HepG2 (cell line): Measurements from ENCODE around the gene ZBTB2. TPM values are rescaled to one million over a fixed set of nuclear protein-coding genes. Genes with fewer than 3 reads are reported as not detected.

Experiments
- CHD4 ChIP-seq: fragments of 200-600 bp; sonication (generic); IDR thresholded peaks from 2 replicates; pipeline ENCODE4 v1.7.0; 2017; ENCODE audit warnings: mild to moderate bottlenecking, low read length, borderline replicate concordance
- CREB1 ChIP-seq, 2 experiments: fragments of 450-650 bp in 1 of 2; IDR thresholded peaks; 2 replicates each; pipeline ENCODE4 v1.6.1; 2016 to 2017; ENCODE audit warnings: control low read depth in 1 of 2, mild to moderate bottlenecking in 1 of 2, missing compliant biosample characterization in 1 of 2, missing genetic modification characterization in 1 of 2
- ETV5 ChIP-seq: IDR thresholded peaks from 2 replicates; pipeline ENCODE4 v1.6.1; 2018; ENCODE audit warnings: missing biosample characterization, missing genetic modification reagents, inconsistent platforms, borderline replicate concordance
- FOXM1 ChIP-seq: sonication (generic); formaldehyde crosslinking; IDR thresholded peaks from 2 replicates; pipeline ENCODE4 v1.5.0; 2020; ENCODE audit warnings: missing genetic modification reagents
- GTF2F1 ChIP-seq: fragments of 150-350 bp; IDR thresholded peaks from 2 replicates; pipeline ENCODE4 v1.6.1; 2014; ENCODE audit warnings: low read length
- GZF1 ChIP-seq: sonication (generic); formaldehyde crosslinking; IDR thresholded peaks from 2 replicates; pipeline ENCODE4 v1.5.1; 2020; ENCODE audit warnings: mild to moderate bottlenecking, missing genetic modification reagents
- HCFC1 ChIP-seq: fragments of 150-350 bp; IDR thresholded peaks from 2 replicates; pipeline ENCODE4 v1.6.1; 2014; ENCODE audit warnings: low read depth, low read length
- HDAC2 ChIP-seq: sonication (generic); formaldehyde crosslinking; IDR thresholded peaks from 2 replicates; pipeline ENCODE4 v1.4.0; 2020; ENCODE audit warnings: missing genetic modification reagents
- HINFP ChIP-seq: sonication (generic); formaldehyde crosslinking; IDR thresholded peaks from 2 replicates; pipeline ENCODE4 v1.4.0; 2020; ENCODE audit warnings: low read depth, mild to moderate bottlenecking, missing genetic modification reagents
- HNF1B ChIP-seq: sonication (generic); formaldehyde crosslinking; IDR thresholded peaks from 2 replicates; pipeline ENCODE4 v1.5.1; 2020; ENCODE audit warnings: mild to moderate bottlenecking, moderate library complexity, missing genetic modification reagents
- MATR3 ChIP-seq: sonication (generic); formaldehyde crosslinking; IDR thresholded peaks from 2 replicates; pipeline ENCODE4 v1.4.0; 2020; ENCODE audit warnings: missing genetic modification reagents
- PAX8 ChIP-seq: sonication (generic); formaldehyde crosslinking; IDR thresholded peaks from 2 replicates; pipeline ENCODE4 v1.8.0; 2022; ENCODE audit warnings: mild to moderate bottlenecking, missing genetic modification reagents, borderline replicate concordance
- PRPF4 ChIP-seq: fragments of 200-400 bp; formaldehyde crosslinking; IDR thresholded peaks from 2 replicates; pipeline ENCODE4 v1.6.1; 2016; ENCODE audit warnings: low read length, low read depth; ENCODE audit not compliant: poor library complexity, severe bottlenecking
- RARA ChIP-seq: IDR thresholded peaks from 2 replicates; pipeline ENCODE4 v1.6.1; 2016; ENCODE audit warnings: missing genetic modification reagents, missing compliant biosample characterization
- SP5 ChIP-seq: IDR thresholded peaks from 2 replicates; pipeline ENCODE4 v1.6.1; 2016; ENCODE audit warnings: low read depth, borderline replicate concordance
- SPEN ChIP-seq: sonication (generic); formaldehyde crosslinking; IDR thresholded peaks from 2 replicates; pipeline ENCODE4 v1.5.1; 2020; ENCODE audit warnings: low read depth, mild to moderate bottlenecking, missing genetic modification reagents
- ZKSCAN1 ChIP-seq: fragments of 150-350 bp; IDR thresholded peaks from 2 replicates; pipeline ENCODE4 v1.6.1; 2014; ENCODE audit warnings: low read length
- ZNF136 ChIP-seq: sonication (generic); formaldehyde crosslinking; IDR thresholded peaks from 2 replicates; pipeline ENCODE4 v1.8.1; 2022; ENCODE audit warnings: low read depth, mild to moderate bottlenecking, moderate library complexity, missing genetic modification reagents
- ZNF17 ChIP-seq: sonication (generic); formaldehyde crosslinking; IDR thresholded peaks from 2 replicates; pipeline ENCODE4 v1.5.0; 2020; ENCODE audit warnings: mild to moderate bottlenecking, missing genetic modification reagents
- ZNF230 ChIP-seq: sonication (generic); formaldehyde crosslinking; IDR thresholded peaks from 2 replicates; pipeline ENCODE4 v1.4.0; 2020; ENCODE audit warnings: mild to moderate bottlenecking, missing genetic modification reagents
- ZNF232 ChIP-seq: sonication (generic); formaldehyde crosslinking; IDR thresholded peaks from 2 replicates; pipeline ENCODE4 v1.4.0; 2020; ENCODE audit warnings: missing genetic modification reagents, borderline replicate concordance
- ZNF275 ChIP-seq: sonication (generic); formaldehyde crosslinking; IDR thresholded peaks from 2 replicates; pipeline ENCODE4 v1.8.0; 2022; ENCODE audit warnings: missing genetic modification reagents, mild to moderate bottlenecking, inconsistent platforms, borderline replicate concordance
- ZNF282 ChIP-seq: fragments of 450-650 bp; IDR thresholded peaks from 2 replicates; pipeline ENCODE4 v1.6.1; 2018; ENCODE audit not compliant: partially characterized antibody
- ZNF343 ChIP-seq: sonication (generic); formaldehyde crosslinking; IDR thresholded peaks from 2 replicates; pipeline ENCODE4 v1.4.0; 2020; ENCODE audit warnings: mild to moderate bottlenecking, missing genetic modification reagents
- ZNF557 ChIP-seq: sonication (generic); formaldehyde crosslinking; IDR thresholded peaks from 2 replicates; pipeline ENCODE4 v1.4.0; 2020; ENCODE audit warnings: missing genetic modification reagents
- ZNF629 ChIP-seq: sonication (generic); formaldehyde crosslinking; conservative IDR thresholded peaks from 2 replicates; pipeline ENCODE4 v1.5.0; 2020; ENCODE audit warnings: missing genetic modification reagents
- ZSCAN5A ChIP-seq: sonication (generic); formaldehyde crosslinking; IDR thresholded peaks from 2 replicates; pipeline ENCODE4 v1.8.0; 2022; ENCODE audit warnings: mild to moderate bottlenecking, missing genetic modification reagents, borderline replicate concordance
- polyA plus RNA-seq, 8 experiments: library from polyadenylated mRNA; depleted of rRNA in 3 of 8; stranded (reverse) in 7 of 8; unstranded in 1 of 8; fragments of >200 nt; fragmentation: Illumina TruSeq in 4 of 8; extraction: Trizol in 4 of 8; gene quantifications; 2 replicates each; pipeline versions ENCODE4 v1.2.1 to v1.2.3, GENCODE V29; 2011 to 2016; ENCODE audit warnings: low read depth in 4 of 8, missing spikeins in 1 of 8, mixed read lengths in 1 of 8; ENCODE audit not compliant: insufficient read depth in 1 of 8
- total RNA-seq, 5 experiments: library from RNA; depleted of rRNA; stranded (reverse); fragments of >200 nt; fragmentation: Illumina TruSeq; extraction: Trizol; gene quantifications; 2 replicates each; pipeline ENCODE4 v1.2.3, GENCODE V29; 2016; ENCODE audit warnings: low read depth in 1 of 5

Gene ZBTB2
- total and polyA plus RNA-seq, 2 of the 13 experiments (the other 11 are each of a cell fraction or from before 2014, with no cell fraction given) = 15.4 to 22.8 TPM

- TF ChIP-seq GZF1 (no peak), CHD4 (no peak), ZNF17 (CRISPR knock-in tag) (no peak), RARA (CRISPR knock-in tag) (peak; percentile 75), ZNF343 (no peak), ZNF230 (CRISPR knock-in tag) (no peak), HDAC2 (0 out of 2 replicates have a peak, but pooled peaks have one; percentile 35), ZNF629 (CRISPR knock-in tag) (no peak), ZNF136 (CRISPR knock-in tag) (no peak), SP5 (peak; percentile 32; the same call in 1 of the 2 replicates), HCFC1 (no peak), CREB1 (IDR thresholded peaks at IDR 0.05) (no peak), CREB1 (CRISPR knock-in tag; IDR thresholded peaks at IDR 0.05) (peak; percentile 36; the same call in 1 of the 2 replicates), GTF2F1 (no peak), PRPF4 (no peak), ZKSCAN1 (no peak), ZNF282 (no peak), FOXM1 (CRISPR knock-in tag) (no peak), ZSCAN5A (no peak), ZNF232 (CRISPR knock-in tag) (no peak), ZNF557 (no peak), PAX8 (no peak), ZNF275 (CRISPR knock-in tag) (no peak), MATR3 (CRISPR knock-in tag) (no peak), SPEN (CRISPR knock-in tag) (peak; percentile 33; the same call in 1 of the 2 replicates), HNF1B (CRISPR knock-in tag) (0 out of 2 replicates have a peak, but pooled peaks have one; percentile 35), HINFP (no peak), ETV5 (CRISPR knock-in tag) (peak; percentile 68; the same call in 1 of the 2 replicates)
Measured at GRCh38 chr6:151374036-151374683, 17.2 kb downstream of the ZBTB2 start (continued).
